ENCODE results near the gene CYLC1.

The CYLC1 gene

GRCh38 chrX:83860846-83861245 is at the start of gene CYLC1:
CYLC1 (plus strand) TSS chrX:83861146; CDS start chrX:83861183, 37 bp downstream.
- no peak for DNase-seq

GRCh38 chrX:83819304-83819703 is 41.6 kb upstream of the CYLC1 start:
- no peak for DNase-seq

- DNase-seq, result no peak
Observed at GRCh38 chrX:83829874-83830273, 31.1 kb upstream of the CYLC1 start.

GRCh38 chrX:83845397-83845796 is 15.5 kb upstream of the CYLC1 start:
- no peak for DNase-seq

GRCh38 chrX:83847339-83847738 is 13.6 kb upstream of the CYLC1 start:
- no peak for DNase-seq

- no peak for DNase-seq
Observed at GRCh38 chrX:83888585-83888984, 27.6 kb downstream of the CYLC1 start.

- no peak for DNase-seq
Observed at GRCh38 chrX:83892433-83892832, 31.5 kb downstream of the CYLC1 start.

- no peak for DNase-seq
Observed at GRCh38 chrX:83906921-83907320, 46.0 kb downstream of the CYLC1 start.

- DNase-seq, result no peak
Observed at GRCh38 chrX:83916525-83916924, 55.6 kb downstream of the CYLC1 start.

- DNase-seq, result no peak
Observed at GRCh38 chrX:83934220-83934619, 73.3 kb downstream of the CYLC1 start.
